HEK293 (cell line): ENCODE data around the gene ACHE.

Experiments used
- KLF10 ChIP-seq: fragments of 450-650 bp; IDR thresholded peaks from 2 replicates; pipeline ENCODE4 v1.5.1; 2018; ENCODE audit warnings: missing biosample characterization, mild to moderate bottlenecking, missing genetic modification characterization
- OVOL3 ChIP-seq: fragments of 450-650 bp; formaldehyde crosslinking; IDR thresholded peaks from 2 replicates; pipeline ENCODE4 v1.5.1; 2016; ENCODE audit warnings: missing biosample characterization, missing genetic modification characterization
- PRDM2 ChIP-seq: fragments of 450-650 bp; formaldehyde crosslinking; IDR thresholded peaks from 2 replicates; pipeline ENCODE4 v1.5.1; 2016; ENCODE audit warnings: missing biosample characterization, missing genetic modification characterization, borderline replicate concordance
- REPIN1 ChIP-seq: fragments of 450-650 bp; formaldehyde crosslinking; IDR thresholded peaks from 2 replicates; pipeline ENCODE4 v1.5.1; 2017; ENCODE audit warnings: missing biosample characterization, missing genetic modification characterization, low read depth
- ZFP3 ChIP-seq: fragments of 450-650 bp; formaldehyde crosslinking; IDR thresholded peaks from 2 replicates; pipeline ENCODE4 v1.5.1; 2016; ENCODE audit warnings: low read depth, missing biosample characterization, missing genetic modification characterization
- ZNF146 ChIP-seq: fragments of 450-650 bp; formaldehyde crosslinking; IDR thresholded peaks from 2 replicates; pipeline ENCODE4 v1.5.1; 2016; ENCODE audit warnings: missing biosample characterization, missing genetic modification characterization
- ZNF169 ChIP-seq: fragments of 450-650 bp; formaldehyde crosslinking; IDR thresholded peaks from 2 replicates; pipeline ENCODE4 v1.5.1; 2016; ENCODE audit warnings: missing biosample characterization, missing genetic modification characterization
- ZNF19 ChIP-seq: fragments of 450-650 bp; formaldehyde crosslinking; IDR thresholded peaks from 2 replicates; pipeline ENCODE4; 2016; ENCODE audit warnings: missing biosample characterization, missing genetic modification characterization, low read depth
- ZNF211 ChIP-seq: fragments of 450-650 bp; formaldehyde crosslinking; IDR thresholded peaks from 2 replicates; pipeline ENCODE4 v1.5.1; 2016; ENCODE audit warnings: low read depth, missing biosample characterization, missing genetic modification characterization
- ZNF221 ChIP-seq: fragments of 450-650 bp; formaldehyde crosslinking; IDR thresholded peaks from 2 replicates; pipeline ENCODE4 v1.5.1; 2017; ENCODE audit warnings: missing biosample characterization, missing genetic modification characterization, borderline replicate concordance
- ZNF280D ChIP-seq: fragments of 450-650 bp; formaldehyde crosslinking; IDR thresholded peaks from 2 replicates; pipeline ENCODE4 v1.5.1; 2016; ENCODE audit warnings: missing biosample characterization, missing genetic modification characterization
- ZNF302 ChIP-seq: fragments of 450-650 bp; formaldehyde crosslinking; IDR thresholded peaks from 2 replicates; pipeline ENCODE4 v1.5.1; 2016; ENCODE audit warnings: missing biosample characterization, missing genetic modification characterization, low read depth
- ZNF362 ChIP-seq: fragments of 450-650 bp; formaldehyde crosslinking; IDR thresholded peaks from 2 replicates; pipeline ENCODE4 v1.5.1; 2016; ENCODE audit warnings: missing biosample characterization, missing genetic modification characterization
- ZNF501 ChIP-seq: fragments of 450-650 bp; formaldehyde crosslinking; IDR thresholded peaks from 2 replicates; pipeline ENCODE4 v1.5.1; 2016; ENCODE audit warnings: missing biosample characterization, missing genetic modification characterization
- ZNF548 ChIP-seq: fragments of 450-650 bp; formaldehyde crosslinking; IDR thresholded peaks from 2 replicates; pipeline ENCODE4 v1.5.1; 2016; ENCODE audit warnings: missing biosample characterization, missing genetic modification characterization
- ZNF600 ChIP-seq: fragments of 450-650 bp; formaldehyde crosslinking; IDR thresholded peaks from 2 replicates; pipeline ENCODE4 v1.5.1; 2016; ENCODE audit warnings: missing biosample characterization, missing genetic modification characterization
- ZNF610 ChIP-seq: fragments of 450-650 bp; formaldehyde crosslinking; IDR thresholded peaks from 2 replicates; pipeline ENCODE4 v1.5.1; 2016; ENCODE audit warnings: missing biosample characterization, missing genetic modification characterization, borderline replicate concordance
- ZNF623 ChIP-seq: fragments of 450-650 bp; formaldehyde crosslinking; IDR thresholded peaks from 2 replicates; pipeline ENCODE4 v1.5.1; 2016; ENCODE audit warnings: missing biosample characterization, missing genetic modification characterization
- ZNF664 ChIP-seq: fragments of 450-650 bp; formaldehyde crosslinking; IDR thresholded peaks from 2 replicates; pipeline ENCODE4 v1.5.1; 2016; ENCODE audit warnings: missing biosample characterization, missing genetic modification characterization
- ZNF692 ChIP-seq: fragments of 450-650 bp; formaldehyde crosslinking; IDR thresholded peaks from 2 replicates; pipeline ENCODE4 v1.5.1; 2016; ENCODE audit warnings: missing biosample characterization, missing genetic modification characterization
- ZNF777 ChIP-seq: fragments of 450-650 bp; formaldehyde crosslinking; IDR thresholded peaks from 2 replicates; pipeline ENCODE4 v1.5.1; 2017; ENCODE audit warnings: missing biosample characterization, missing genetic modification characterization, borderline replicate concordance
- ZSCAN16 ChIP-seq: fragments of 450-650 bp; formaldehyde crosslinking; IDR thresholded peaks from 2 replicates; pipeline ENCODE4 v1.5.1; 2016; ENCODE audit warnings: missing biosample characterization, missing genetic modification characterization
- TF ChIP-seq, protein P1 (sequence below): fragments of 450-650 bp; formaldehyde crosslinking; IDR thresholded peaks from 2 replicates; pipeline ENCODE4 v1.5.1; 2016; ENCODE audit warnings: missing biosample characterization, missing genetic modification characterization
- TF ChIP-seq, protein P2 (sequence below): fragments of 450-650 bp; formaldehyde crosslinking; IDR thresholded peaks from 2 replicates; pipeline ENCODE4 v1.5.1; 2017; ENCODE audit warnings: missing biosample characterization, missing genetic modification characterization

The ACHE gene

GRCh38 chr7:100894860-100895700 is 608 bp downstream of the ACHE start (continued):
- TF ChIP-seq ZNF280D (tag by site-specific recombination) (no peak), ZNF692 (no peak), ZNF610 (tag by site-specific recombination) (no peak), ZNF302 (tag by site-specific recombination) (no peak), ZNF362 (tag by site-specific recombination) (no peak), ZFP3 (tag by site-specific recombination) (no peak), ZNF501 (no peak), ZNF623 (tag by site-specific recombination) (no peak), ZNF600 (tag by site-specific recombination) (no peak), OVOL3 (no peak), ZNF146 (no peak), REPIN1 (tag by site-specific recombination) (no peak), ZNF664 (tag by site-specific recombination) (no peak), KLF10 (tag by site-specific recombination) (no peak; the same call in 1 of the 2 replicates), ZSCAN16 (tag by site-specific recombination) (no peak), ZNF777 (tag by site-specific recombination) (no peak), ZNF169 (tag by site-specific recombination) (no peak), PRDM2 (tag by site-specific recombination) (no peak), ZNF19 (no peak), ZNF221 (tag by site-specific recombination) (no peak), ZNF548 (tag by site-specific recombination) (no peak), ZNF211 (tag by site-specific recombination) (no peak)
- TF ChIP-seq, protein P1, sequence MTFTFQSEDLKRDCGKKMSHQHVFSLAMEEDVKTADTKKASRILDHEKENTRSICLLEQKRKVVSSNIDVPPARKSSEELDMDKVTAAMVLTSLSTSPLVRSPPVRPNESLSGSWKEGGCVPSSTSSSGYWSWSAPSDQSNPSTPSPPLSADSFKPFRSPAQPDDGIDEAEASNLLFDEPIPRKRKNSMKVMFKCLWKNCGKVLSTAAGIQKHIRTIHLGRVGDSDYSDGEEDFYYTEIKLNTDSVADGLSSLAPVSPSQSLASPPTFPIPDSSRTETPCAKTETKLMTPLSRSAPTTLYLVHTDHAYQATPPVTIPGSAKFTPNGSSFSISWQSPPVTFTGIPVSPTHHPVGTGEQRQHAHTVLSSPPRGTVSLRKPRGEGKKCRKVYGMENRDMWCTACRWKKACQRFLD (tag by site-specific recombination) = no peak
- TF ChIP-seq, protein P2, sequence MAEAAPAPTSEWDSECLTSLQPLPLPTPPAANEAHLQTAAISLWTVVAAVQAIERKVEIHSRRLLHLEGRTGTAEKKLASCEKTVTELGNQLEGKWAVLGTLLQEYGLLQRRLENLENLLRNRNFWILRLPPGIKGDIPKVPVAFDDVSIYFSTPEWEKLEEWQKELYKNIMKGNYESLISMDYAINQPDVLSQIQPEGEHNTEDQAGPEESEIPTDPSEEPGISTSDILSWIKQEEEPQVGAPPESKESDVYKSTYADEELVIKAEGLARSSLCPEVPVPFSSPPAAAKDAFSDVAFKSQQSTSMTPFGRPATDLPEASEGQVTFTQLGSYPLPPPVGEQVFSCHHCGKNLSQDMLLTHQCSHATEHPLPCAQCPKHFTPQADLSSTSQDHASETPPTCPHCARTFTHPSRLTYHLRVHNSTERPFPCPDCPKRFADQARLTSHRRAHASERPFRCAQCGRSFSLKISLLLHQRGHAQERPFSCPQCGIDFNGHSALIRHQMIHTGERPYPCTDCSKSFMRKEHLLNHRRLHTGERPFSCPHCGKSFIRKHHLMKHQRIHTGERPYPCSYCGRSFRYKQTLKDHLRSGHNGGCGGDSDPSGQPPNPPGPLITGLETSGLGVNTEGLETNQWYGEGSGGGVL (tag by site-specific recombination) = peak; percentile 81
